GM19025 (cell line): ENCODE results near the gene FRK.
"Not testable (repeated sequence)": the region's sequence is repeated elsewhere in the genome, so short reads cannot be mapped to it uniquely, and the experiment has no call there.

Source experiments
- ATAC-seq: cut with Tn5 transposase; IDR thresholded peaks from one replicate; pipeline ENCODE4 v1.9.1; 2021; ENCODE audit warnings: mild to moderate bottlenecking, low read depth, moderate library complexity; ENCODE audit not compliant: unreplicated experiment

Gene FRK

GRCh38 chr6:116074732-116075390 is 14.2 kb upstream of the FRK start:
- no peak for ATAC-seq

DNA sequence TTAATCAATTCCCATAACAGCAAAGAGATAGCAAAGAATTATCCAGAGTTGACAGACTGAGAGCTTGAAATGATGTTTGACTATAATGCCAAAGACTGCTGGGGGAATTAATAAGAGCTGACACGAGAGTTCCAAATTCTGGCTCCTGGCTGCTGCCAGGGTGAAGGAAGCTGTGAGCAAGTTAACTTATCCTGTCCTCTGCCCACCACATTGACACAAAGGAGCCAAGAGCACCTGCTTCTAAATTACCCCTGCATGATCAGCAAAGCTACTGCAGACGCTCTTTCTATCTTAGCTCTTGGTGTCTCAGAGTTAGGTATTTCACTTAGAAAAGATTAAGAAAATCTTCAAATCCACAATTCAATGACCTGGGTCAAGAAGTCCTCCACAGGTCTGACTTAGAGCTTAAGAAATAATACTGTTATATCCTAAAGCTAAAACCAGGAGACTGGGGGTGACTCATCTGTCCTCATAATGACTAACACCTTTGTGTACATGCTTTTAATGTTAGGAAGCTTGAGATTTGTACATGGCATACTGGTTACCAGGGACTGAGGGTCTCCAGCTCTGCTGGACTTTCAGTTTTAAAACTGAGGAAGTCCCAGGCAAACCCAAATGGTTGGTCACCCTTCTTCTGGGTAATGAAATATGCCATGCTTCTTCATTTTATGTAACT is 13.2 kb upstream of the FRK start:
- no peak for ATAC-seq

GRCh38 chr6:116072368-116072767 is 11.7 kb upstream of the FRK start:
- no peak for ATAC-seq

- ATAC-seq, result no peak
These were observed 10.1 kb upstream of the FRK start for GRCh38 chr6:116070616-116071389.

DNA sequence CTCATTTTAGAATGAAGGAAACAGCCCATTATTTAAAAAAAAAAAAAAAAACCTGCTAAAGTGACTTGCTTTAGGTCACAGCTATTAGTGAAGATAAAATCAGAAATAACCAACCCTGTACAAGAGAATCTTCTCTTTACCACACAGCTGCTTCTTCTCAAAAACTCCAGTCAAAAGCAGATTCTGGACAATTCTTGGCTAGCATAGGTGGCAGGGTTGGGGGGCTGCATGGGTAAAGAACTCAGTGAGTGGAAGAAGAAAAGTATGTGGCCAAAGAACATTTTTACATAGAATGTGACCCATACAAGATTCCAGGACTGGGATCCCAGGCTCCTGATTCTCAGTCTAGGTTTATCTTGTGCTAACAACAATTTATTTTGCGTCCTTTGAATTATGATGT is 9.4 kb upstream of the FRK start:
- ATAC-seq, result no peak

- ATAC-seq, result no peak
These were observed 6.1 kb upstream of the FRK start for GRCh38 chr6:116066789-116067188.

- no peak for ATAC-seq
These were observed 4.0 kb upstream of the FRK start for GRCh38 chr6:116064666-116065065.

DNA sequence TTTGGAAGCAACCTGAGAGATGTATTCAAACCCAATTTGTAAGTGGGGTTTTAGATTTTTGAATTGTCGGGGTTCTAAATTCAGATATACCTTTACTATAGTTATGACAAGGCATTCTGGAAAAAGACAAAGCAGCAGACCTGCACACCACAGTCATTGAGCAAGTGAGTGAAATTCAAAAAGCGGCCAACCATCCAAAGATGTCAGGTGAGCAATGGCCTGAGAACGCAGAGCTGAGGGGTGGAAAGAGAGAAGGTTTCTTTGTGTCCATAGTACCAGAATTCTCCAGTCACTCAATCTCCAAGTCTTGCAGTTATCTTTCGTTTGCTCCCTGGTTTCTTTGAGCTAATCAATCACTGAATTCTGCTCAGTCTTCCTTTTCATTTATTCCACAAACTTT is 1.8 kb upstream of the FRK start:
- ATAC-seq, result no peak

GRCh38 chr6:116059713-116060571 is 749 bp downstream of the FRK start:
- peak; percentile 54 for ATAC-seq

DNA sequence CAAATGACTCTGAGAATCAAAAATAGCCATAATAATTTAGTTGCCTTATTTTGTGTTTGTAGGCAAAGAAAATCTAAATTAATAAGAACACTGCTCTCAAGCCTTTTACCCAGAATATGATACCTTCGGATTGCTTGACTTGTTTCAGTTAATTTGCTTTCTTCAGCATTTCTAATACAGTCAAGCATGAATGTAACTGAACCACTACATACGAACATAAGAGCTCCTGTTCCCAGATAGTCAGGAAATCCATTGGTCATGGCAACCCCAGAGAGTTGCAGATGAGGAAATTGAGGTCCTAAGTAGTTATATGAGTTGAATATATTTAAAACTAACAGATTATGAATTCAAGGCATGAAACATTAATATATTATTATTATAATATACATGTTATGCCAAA is 2.9 kb downstream of the FRK start:
- no peak for ATAC-seq

- no peak for ATAC-seq
These were observed 5.2 kb downstream of the FRK start for GRCh38 chr6:116055513-116055912.

DNA sequence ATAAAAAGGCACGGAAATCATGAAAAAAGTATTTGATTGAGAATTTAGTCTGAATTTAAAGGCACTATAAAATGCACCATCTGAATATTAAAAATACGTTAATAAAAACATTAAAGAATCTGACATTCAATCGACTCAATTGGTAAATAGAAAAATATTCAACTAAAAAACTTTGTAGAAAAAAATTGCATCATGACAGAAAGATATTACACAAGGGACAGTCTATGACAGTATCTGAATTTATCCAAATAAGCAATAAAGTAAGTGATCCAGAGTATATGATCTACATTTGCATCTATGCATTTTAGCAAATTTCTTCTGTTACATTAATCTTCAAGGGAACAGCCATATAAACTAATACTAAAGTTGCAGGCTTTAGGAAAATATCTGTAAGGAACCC is 9.4 kb downstream of the FRK start:
- no peak for ATAC-seq

DNA sequence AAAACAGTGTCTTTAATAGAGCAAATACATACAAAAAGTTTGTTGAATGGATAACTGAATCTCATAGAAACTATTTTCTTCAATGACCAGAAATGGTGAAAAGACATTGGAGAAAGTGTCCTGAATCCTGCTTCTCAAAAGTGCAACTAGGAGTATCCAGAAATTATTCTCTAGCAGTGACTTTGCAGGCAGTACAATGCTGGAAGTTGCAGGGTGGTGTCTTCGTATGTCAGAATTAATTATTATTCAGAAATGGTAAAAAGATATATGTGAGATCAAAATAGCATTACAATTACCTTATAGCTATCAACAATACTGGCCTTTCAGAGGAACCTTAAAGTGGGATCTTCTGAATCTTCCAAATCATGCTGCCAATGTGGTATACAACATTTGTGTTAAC is 10.0 kb downstream of the FRK start:
- no peak for ATAC-seq

- ATAC-seq, result no peak
These were observed 11.4 kb downstream of the FRK start for GRCh38 chr6:116049321-116049720.

- ATAC-seq, result no peak
These were observed 13.3 kb downstream of the FRK start for GRCh38 chr6:116047173-116047933.

DNA sequence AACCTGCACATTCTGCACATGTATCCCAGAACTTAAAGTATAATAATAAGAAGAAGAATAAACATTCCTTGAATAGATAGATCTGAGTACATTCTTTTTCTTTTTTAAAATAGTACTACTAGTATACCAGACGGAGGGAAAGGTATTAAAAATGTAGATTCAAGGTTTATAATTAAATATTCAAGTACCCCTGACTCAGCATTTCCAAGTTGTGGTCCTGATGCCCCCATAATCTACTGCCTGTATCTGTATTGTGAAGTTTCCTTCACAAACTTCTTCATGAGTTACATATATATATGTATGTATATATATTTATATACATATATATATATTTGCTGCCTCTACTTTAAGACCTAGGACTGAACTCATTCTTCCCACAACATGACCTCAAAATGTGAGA is 14.0 kb downstream of the FRK start:
- no peak for ATAC-seq

DNA sequence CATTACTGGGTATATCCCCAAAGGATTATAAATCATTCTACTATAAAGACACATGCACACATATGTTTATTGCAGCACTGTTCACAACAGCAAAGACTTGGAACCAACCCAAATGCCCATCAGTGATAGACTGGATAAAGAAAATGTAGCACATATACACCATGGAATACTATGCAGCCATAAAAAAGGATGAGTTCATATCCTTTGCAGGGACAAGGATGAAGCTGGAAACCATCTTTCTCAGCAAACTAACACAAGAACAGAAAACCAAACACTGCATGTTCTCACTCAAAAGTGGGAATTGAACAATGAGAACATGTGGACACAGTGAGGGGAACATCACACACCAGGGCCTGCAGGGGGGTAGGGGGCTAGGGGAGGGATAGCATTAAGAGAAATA is 14.4 kb downstream of the FRK start:
- ATAC-seq, result not testable (repeated sequence)

GRCh38 chr6:116041934-116042333 is 18.8 kb downstream of the FRK start:
- no peak for ATAC-seq

- ATAC-seq, result no peak
These were observed 19.7 kb downstream of the FRK start for GRCh38 chr6:116040993-116041392.

- ATAC-seq, result no peak
These were observed 23.8 kb downstream of the FRK start for GRCh38 chr6:116036885-116037284.
